T1000 (cell line): Measurements from ENCODE around the gene LRRC56.
A peak's percentile ranks its signal among the peaks of the same experiment; 100 is the strongest.
"Not testable (repeated sequence)": the region's sequence is repeated elsewhere in the genome, so short reads cannot be mapped to it uniquely, and the experiment has no call there.

ENCODE experiments used
- DNase-seq: peaks from one replicate; lab custom pipeline; 2025; ENCODE audit warnings: mixed read lengths; lab: John Stamatoyannopoulos, UW

The LRRC56 gene

GRCh38 chr11:501001-501682 is 36.2 kb upstream of the LRRC56 start:
- DNase-seq, result no peak

DNA sequence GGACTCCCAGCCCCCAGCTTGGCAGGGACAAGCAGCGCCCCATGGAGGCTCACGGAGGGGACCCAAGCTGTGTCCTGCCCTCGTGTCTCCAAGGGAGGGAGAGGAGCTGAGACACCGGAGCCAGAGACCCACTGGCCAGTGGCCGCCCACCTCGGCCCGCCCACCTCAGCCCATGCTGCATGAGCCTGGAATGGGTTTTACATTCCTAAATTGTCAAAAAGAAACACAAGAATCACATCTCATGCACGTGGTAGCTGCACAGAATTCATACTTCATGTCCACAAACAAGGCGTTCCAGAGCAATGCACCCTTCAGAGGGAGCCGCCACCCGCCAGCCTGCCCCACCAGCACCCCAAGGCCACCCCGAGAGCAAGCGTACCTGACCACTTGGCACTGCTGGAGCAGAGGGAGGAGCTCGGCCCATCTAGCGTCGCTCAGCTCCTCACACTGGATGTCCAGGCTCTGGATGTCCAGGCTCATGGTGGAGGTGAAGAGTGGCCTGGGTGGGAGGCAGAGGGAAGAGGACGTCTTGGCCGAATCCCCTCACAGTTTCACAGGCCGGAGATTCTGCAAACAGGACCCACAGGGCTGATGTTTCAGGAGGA is 35.5 kb upstream of the LRRC56 start:
- DNase-seq, result no peak

GRCh38 chr11:502288-503178 is 34.8 kb upstream of the LRRC56 start:
- no peak for DNase-seq

GRCh38 chr11:503179-503981 is 33.9 kb upstream of the LRRC56 start:
- DNase-seq, result no peak

GRCh38 chr11:504053-504993 is 33.0 kb upstream of the LRRC56 start:
- DNase-seq, result no peak

DNA sequence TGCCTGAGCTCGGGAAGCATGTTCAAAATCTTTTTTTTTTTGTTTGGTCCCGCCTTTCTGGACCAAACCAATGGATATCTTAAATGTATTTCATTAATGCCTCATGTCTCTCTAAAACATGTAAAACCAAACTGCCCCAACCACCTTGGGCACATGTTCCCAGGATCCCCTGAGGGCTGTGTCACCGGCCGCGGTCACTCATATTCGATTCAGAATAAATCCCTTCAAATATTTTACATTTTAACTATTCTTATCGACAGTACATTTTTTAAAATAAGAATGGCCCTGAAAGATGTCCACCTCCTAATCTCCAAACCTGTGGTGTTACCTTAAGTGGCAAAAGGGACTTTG is 32.4 kb upstream of the LRRC56 start:
- no peak for DNase-seq

- DNase-seq, result peak; percentile 90
Measured at GRCh38 chr11:506238-506994, 30.9 kb upstream of the LRRC56 start.

DNA sequence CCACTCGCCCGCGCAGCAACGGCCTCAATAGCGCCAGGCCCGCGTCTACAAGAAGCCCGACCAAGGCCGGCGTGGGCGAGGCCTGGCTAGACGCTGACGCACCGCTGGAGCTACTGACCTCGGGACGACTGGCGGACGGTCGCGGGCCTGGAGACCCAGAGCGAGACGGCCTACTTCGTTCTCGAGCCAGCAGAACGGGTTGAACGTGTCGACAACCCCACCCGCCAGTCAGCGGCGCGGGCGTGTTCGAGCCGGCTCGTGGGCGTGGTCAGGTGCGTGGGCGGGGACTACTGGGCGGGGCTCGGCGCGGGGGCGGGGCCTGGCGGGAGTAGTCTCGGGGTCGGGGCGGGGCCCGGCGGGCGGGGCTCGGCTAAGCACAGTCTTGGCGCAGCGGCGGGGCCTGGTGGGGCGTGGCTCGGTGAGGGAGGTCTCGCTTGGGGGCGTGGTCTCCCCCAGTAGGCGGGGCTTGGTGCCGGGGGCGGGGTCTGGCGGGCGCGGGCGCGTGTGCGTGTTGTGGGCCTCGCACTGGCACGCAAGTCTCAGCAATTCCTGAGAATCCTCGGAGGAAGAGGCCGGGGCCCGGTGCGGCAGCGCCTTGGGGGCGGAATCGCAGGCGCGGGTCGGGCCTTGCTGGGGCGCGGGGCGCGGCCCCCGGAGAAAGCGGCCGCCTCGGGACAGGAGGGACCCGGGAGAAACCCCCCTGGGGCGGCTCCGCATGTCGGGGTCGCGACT is 30.2 kb upstream of the LRRC56 start, which contains the start of gene RNH1:
TSS of gene RNH1 (minus strand) at position 248 of the 732 bp plus-strand sequence. CDS start 5,080 bp downstream, outside the sequence.
- peak; percentile 91 for DNase-seq

- DNase-seq, result no peak
Measured at GRCh38 chr11:507727-508515, 29.4 kb upstream of the LRRC56 start.

DNA sequence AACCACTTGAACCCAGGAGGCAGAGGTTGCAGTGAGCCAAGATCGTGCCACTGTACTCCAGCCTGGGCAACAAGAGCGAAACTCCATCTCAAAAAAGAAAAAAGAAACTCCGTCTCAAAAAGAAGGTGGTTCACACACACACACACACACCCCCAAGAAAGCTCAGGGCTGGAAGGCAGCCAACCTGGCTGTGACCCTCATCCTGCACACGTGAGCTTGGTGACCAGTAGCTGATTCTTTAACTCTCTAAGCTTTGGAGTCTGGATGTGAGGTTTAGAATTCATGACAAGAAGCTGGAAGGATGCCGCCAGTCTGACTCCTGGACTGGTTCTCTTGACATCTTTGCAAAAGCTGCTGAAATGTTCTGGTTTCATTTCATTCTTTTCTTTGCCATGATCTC is 28.4 kb upstream of the LRRC56 start:
- DNase-seq, result no peak

GRCh38 chr11:512761-513595 is 24.3 kb upstream of the LRRC56 start:
- no peak for DNase-seq

GRCh38 chr11:514606-515005 is 22.7 kb upstream of the LRRC56 start:
- DNase-seq, result no peak

GRCh38 chr11:515131-515530 is 22.2 kb upstream of the LRRC56 start:
- DNase-seq, result no peak

DNA sequence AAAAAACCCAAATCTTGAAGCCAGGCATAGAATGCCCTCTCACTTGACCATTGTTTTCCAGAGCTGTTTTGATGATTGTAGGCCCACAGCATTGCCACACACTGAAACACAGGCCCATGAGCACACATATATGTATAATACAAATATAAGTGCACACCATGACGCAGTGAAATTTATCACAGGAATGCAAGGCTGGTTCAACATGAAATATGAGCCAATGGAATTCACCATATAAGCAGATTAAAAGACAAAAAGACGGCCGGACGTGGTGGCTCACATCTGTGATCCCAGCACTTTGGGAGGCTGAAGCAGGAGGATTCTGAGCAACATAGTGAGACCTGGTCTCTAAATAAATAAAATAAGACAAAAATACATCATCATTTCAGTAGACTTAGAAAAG is 20.9 kb upstream of the LRRC56 start:
- DNase-seq, result no peak

DNA sequence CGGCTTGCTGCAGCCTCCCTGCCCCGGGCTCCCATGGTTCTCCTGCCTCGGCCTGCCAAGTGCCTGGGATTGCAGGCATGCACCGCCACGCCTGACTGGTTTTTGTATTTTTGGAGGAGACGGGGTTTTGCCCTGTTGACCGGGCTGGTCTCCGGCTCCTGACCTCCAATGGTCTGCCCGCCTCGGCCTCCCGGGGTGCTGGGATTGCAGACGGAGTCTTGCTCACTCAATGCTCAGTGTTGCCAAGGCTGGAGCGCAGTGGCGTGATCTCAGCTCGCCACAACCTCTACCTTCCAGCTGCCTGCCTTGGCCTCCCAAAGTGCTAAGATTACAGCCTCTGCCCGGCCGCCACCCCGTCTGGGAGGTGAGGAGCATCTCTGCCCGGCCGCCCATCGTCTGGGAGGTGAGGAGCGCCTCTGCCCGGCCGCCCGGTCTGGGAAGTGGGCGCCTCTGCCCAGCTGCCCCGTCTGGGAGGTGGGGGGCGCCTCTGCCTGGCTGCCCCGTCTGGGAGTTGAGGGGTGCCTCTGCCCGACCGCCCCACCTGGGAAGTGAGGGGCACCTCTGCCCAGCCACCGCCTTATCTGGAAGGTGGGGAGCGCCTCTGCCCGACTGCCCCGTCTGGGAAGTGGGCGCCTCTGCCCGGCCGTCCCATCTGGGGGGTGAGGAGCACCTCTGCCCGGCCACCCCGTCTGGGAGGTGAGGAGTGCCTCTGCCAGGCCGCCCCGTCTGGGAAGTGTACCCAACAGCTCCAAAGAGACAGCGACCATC is 20.2 kb upstream of the LRRC56 start:
- DNase-seq, result not testable (repeated sequence)

GRCh38 chr11:518463-519202 is 18.7 kb upstream of the LRRC56 start:
- DNase-seq, result peak; percentile 95
